Caco-2 (cell line): Measurements from ENCODE around the gene ABHD8. TPM values are rescaled to one million over a fixed set of nuclear protein-coding genes. Genes with fewer than 3 reads are reported as not detected.

ENCODE experiments used
- BruUV-seq: library from RNA; stranded (reverse); fragments of 400-500 nt; replicated peaks from 2 replicates; lab custom pipeline; 2021; lab: Mats Ljungman, UMichigan
- CTCF ChIA-PET: fragments of 300-600 bp; sonication (Branson Sonifier 250); formaldehyde crosslinking; loops from one replicate; lab custom pipeline; 2022; ENCODE audit warnings: antibody characterized with exemption; lab: Charles Lee
- POLR2A ChIA-PET: fragments of 300-600 bp; sonication (Branson Sonifier 250); formaldehyde crosslinking; loops from one replicate; lab custom pipeline; 2022; ENCODE audit warnings: antibody characterized with exemption; lab: Charles Lee
- DNase-seq, 2 experiments: peaks; one replicate each; pipeline versions ENCODE4 v3.0.0 to v3.0.0-alpha.2; 2020 to 2022
- H3K27me3 ChIP-seq: replicated peaks from 2 replicates; pipeline ENCODE4 v1.6.0; 2011; ENCODE audit warnings: low read length; ENCODE audit not compliant: control insufficient read depth, insufficient read depth
- H3K36me3 ChIP-seq: 2 replicates; pipeline ENCODE4 v1.5.1; 2011; ENCODE audit warnings: low read length; ENCODE audit not compliant: control insufficient read depth, insufficient read depth
- H3K4me1 ChIP-seq: fragments of 250-450 bp; sonication (Bioruptor Pico); 2 replicates; pipeline ENCODE4 v1.5.1; 2020; ENCODE audit warnings: mild to moderate bottlenecking
- H3K4me3 ChIP-seq: 2 replicates; pipeline ENCODE4 v1.5.1; 2011; ENCODE audit warnings: low read depth, mild to moderate bottlenecking, control low read depth, low read length
- H3K9me3 ChIP-seq: fragments of 250-450 bp; sonication (Bioruptor Pico); 2 replicates; pipeline ENCODE4 v1.5.1; 2020; ENCODE audit warnings: mild to moderate bottlenecking, moderate library complexity
- H3K27ac Mint-ChIP-seq: one replicate; pipeline ENCODE4 v1.8.0; 2022; ENCODE audit warnings: mixed read lengths; ENCODE audit not compliant: unreplicated experiment
- H3K27me3 Mint-ChIP-seq: one replicate; pipeline ENCODE4 v1.8.0; 2022; ENCODE audit warnings: mixed read lengths; ENCODE audit not compliant: insufficient read depth, unreplicated experiment
- H3K36me3 Mint-ChIP-seq: one replicate; pipeline ENCODE4 v1.8.0; 2022; ENCODE audit warnings: mild to moderate bottlenecking, mixed read lengths; ENCODE audit not compliant: insufficient read depth, unreplicated experiment
- H3K4me1 Mint-ChIP-seq: one replicate; pipeline ENCODE4 v1.8.0; 2022; ENCODE audit warnings: low read depth, mixed read lengths; ENCODE audit not compliant: unreplicated experiment
- H3K4me3 Mint-ChIP-seq: one replicate; pipeline ENCODE4 v1.8.0; 2022; ENCODE audit warnings: mild to moderate bottlenecking, moderate library complexity, mixed read lengths; ENCODE audit not compliant: unreplicated experiment
- H3K9me3 Mint-ChIP-seq: one replicate; pipeline ENCODE4 v1.8.0; 2022; ENCODE audit warnings: mixed read lengths; ENCODE audit not compliant: unreplicated experiment
- intact Hi-C: fragments of 100-400 bp; cut with micrococcal nuclease; formaldehyde crosslinking; loops from one replicate; pipeline ENCODE4 v1.10.0; 2022; ENCODE audit not compliant: unreplicated experiment
- total RNA-seq: library from RNA; stranded (reverse); gene quantifications from 2 replicates; pipeline ENCODE4 v1.2.3, GENCODE V29; 2022
- TF ChIP-seq, protein P1 (sequence below), 2 experiments: fragments of 200-600 bp in 1 of 2; IDR thresholded peaks; 1 replicate in 1 of 2; 2 replicates in 1 of 2; pipeline versions ENCODE4 v1.5.1 to v1.8.0; 2011 to 2022; ENCODE audit warnings: antibody characterized with exemption in 1 of 2, control low read depth in 1 of 2, inconsistent platforms in 1 of 2, low read depth in 1 of 2, low read length in 1 of 2, mild to moderate bottlenecking in 1 of 2, moderate library complexity in 1 of 2; ENCODE audit not compliant: insufficient read depth in 1 of 2, severe bottlenecking in 1 of 2, unreplicated experiment in 1 of 2

ABHD8 gene
- total RNA-seq, 1 experiment from 2014 or later = 11.3 TPM

DNA sequence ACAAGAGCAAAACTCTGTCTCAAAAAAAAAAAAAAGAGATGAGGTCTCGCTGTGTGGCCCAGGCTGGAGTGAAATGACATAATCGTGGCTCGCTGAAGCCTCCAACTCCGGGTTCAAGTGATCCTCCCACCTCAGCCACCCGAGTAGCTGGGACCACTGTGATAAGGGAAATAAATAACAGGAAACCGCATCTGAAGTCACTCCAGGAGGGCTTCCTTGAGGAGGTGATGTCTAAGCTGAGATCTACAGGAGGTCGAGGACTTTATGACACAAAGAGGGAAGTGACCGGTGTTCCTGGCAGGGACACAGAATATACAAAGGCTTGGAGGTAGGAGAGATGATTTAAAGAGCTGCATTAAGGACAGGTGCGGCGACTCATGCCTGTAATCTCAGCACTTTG lies 48.6 kb downstream of the ABHD8 start:
- no peaks in the 10 kb centered on the region for H3K36me3 ChIP-seq
- TF ChIP-seq, protein P1, sequence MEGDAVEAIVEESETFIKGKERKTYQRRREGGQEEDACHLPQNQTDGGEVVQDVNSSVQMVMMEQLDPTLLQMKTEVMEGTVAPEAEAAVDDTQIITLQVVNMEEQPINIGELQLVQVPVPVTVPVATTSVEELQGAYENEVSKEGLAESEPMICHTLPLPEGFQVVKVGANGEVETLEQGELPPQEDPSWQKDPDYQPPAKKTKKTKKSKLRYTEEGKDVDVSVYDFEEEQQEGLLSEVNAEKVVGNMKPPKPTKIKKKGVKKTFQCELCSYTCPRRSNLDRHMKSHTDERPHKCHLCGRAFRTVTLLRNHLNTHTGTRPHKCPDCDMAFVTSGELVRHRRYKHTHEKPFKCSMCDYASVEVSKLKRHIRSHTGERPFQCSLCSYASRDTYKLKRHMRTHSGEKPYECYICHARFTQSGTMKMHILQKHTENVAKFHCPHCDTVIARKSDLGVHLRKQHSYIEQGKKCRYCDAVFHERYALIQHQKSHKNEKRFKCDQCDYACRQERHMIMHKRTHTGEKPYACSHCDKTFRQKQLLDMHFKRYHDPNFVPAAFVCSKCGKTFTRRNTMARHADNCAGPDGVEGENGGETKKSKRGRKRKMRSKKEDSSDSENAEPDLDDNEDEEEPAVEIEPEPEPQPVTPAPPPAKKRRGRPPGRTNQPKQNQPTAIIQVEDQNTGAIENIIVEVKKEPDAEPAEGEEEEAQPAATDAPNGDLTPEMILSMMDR (IDR thresholded peaks at IDR 0.05; ENCODE audit: insufficient read depth in 1 of 2, low read depth in 1 of 2, low read length in 1 of 2, severe bottlenecking in 1 of 2, unreplicated experiment in 1 of 2) = no peak
- H3K4me3 Mint-ChIP-seq = no peak overlapping the region
- no TSS peak for BruUV-seq
- no peak overlapping the region for H3K27ac Mint-ChIP-seq
- no peaks in the 10 kb centered on the region for H3K27me3 Mint-ChIP-seq
- no peak for DNase-seq
- H3K4me1 ChIP-seq = peaks cover 13% of the 10 kb centered on the region
- no peak overlapping the region for H3K4me3 ChIP-seq
- intact Hi-C loops = no loop called here
- H3K4me1 Mint-ChIP-seq = no peaks in the 10 kb centered on the region
- CTCF ChIA-PET = interaction anchor here (0.7 to 1.1 kb wide), 3 partner anchors 8 to 204 kb away, joined by 3 to 5 read pairs (median 3); no protein-coding TSS in a partner anchor
- H3K9me3 Mint-ChIP-seq = no peaks in the 10 kb centered on the region
- H3K36me3 Mint-ChIP-seq = no peaks in the 10 kb centered on the region
- no peaks in the 10 kb centered on the region for H3K27me3 ChIP-seq
- POLR2A ChIA-PET = interaction anchor here (1.4 kb wide), 1 partner anchor 39 kb away, joined by 6 read pairs; no protein-coding TSS in a partner anchor
- H3K9me3 ChIP-seq = no peaks in the 10 kb centered on the region

DNA sequence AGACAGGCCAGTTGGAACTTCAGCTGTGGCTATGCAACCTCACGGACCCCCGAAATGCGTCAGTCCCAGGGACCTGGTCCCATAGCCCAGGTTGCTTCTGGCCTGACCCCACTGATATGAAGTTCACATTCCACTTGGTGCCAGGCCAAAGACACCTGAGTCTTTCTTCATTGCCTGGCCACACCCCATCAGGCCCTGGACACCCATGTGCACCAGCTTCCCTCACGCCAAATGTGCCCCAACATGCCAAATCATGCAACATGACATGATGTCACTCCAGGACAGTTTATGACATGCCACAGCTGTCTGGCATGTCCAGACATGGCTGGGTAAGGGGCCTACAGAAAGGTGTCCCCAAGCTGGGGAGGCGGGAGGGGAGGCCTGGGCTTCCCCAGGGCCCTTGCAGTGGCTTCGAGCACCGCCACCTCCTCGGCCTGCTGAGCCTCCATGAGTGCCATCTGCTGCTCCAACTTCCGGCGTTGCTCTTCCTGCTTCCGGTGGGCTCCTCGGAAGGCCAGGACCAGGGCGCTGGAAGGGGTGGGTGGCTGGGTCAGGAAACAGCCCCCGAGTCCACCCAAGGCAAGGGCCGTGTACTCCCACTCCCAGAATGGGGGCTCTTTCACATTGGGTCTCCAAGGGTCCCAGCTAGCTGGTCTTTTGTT lies 53.2 kb downstream of the ABHD8 start:
- POLR2A ChIA-PET = no interaction called here
- no TSS peak for BruUV-seq

DNA sequence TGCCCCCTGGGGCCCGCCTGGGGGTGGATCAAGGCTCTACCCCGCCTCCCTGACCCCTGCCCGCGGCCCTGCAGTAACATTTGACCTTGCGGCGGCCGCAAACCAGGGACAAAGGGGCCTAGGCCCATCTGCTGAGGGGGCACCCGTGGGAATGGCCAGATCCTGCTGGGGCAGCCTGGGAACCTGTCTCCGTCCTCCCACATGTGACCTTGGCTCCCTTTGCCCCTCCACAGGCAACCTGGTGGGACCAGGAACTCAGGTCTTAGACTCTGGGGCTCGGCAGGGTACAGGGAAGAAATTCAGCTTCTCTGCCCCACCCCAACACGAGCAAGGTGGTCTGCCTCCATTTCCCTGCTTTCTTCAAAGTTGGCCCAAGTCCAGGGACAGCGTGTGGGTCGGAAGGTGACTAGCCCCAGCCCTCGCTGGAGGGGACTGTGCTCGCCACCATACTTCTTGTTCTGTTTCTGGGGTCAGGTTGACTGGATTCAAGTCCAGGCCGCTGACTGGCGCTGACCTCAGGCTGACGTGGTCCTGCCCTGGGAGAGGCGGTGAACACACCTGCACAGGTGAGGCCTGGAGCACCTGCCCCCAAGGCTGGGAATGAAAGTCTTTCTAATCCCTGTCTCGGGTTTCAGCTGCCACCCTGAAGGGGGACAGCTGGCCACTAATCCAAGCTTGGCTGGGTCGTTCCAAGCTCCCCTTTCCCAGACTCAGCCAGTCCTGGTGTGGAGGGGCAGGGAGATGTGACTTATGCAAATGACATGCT lies 55.0 kb downstream of the ABHD8 start:
- intact Hi-C loops = loop anchor here (5.0 kb wide), 1 partner anchor 34 kb away; the partner anchor contains the start of gene ANKLE1
- peaks cover 33% of the 10 kb centered on the region for H3K36me3 Mint-ChIP-seq
- Histone ChIP-seq H3K4me3 (no peak overlapping the region), H3K4me1 (peaks cover 37% of the 10 kb centered on the region), H3K9me3 (no peaks in the 10 kb centered on the region), H3K36me3 (no peaks in the 10 kb centered on the region), H3K27me3 (no peaks in the 10 kb centered on the region)
- no peaks in the 10 kb centered on the region for H3K9me3 Mint-ChIP-seq
- no peaks in the 10 kb centered on the region for H3K27me3 Mint-ChIP-seq
- H3K4me3 Mint-ChIP-seq = peak overlapping the region; percentile 94
- ChIA-PET POLR2A (interaction anchor here (1.7 kb wide), 1 partner anchor 19 kb away, joined by 4 read pairs; no protein-coding TSS in a partner anchor), CTCF (no interaction called here)
- peak; percentile 66 to 81 for DNase-seq
- peaks cover 17% of the 10 kb centered on the region for H3K4me1 Mint-ChIP-seq
- H3K27ac Mint-ChIP-seq = peak overlapping the region; percentile 92
- TF ChIP-seq, protein P1 (IDR thresholded peaks at IDR 0.05; ENCODE audit: insufficient read depth in 1 of 2, low read depth in 1 of 2, low read length in 1 of 2, severe bottlenecking in 1 of 2, unreplicated experiment in 1 of 2) = no peak
- BruUV-seq = no TSS peak

More for the DNA sequence above, 53.2 kb downstream of the ABHD8 start:
- Histone ChIP-seq H3K9me3 (no peaks in the 10 kb centered on the region), H3K4me3 (no peak overlapping the region), H3K36me3 (no peaks in the 10 kb centered on the region), H3K27me3 (no peaks in the 10 kb centered on the region), H3K4me1 (peaks cover 36% of the 10 kb centered on the region)
- H3K27ac Mint-ChIP-seq = peak overlapping the region; percentile 92
- intact Hi-C loops = loop anchor here (5.0 kb wide), 1 partner anchor 32 kb away; the partner anchor contains the start of gene ANKLE1
- DNase-seq = no peak
- H3K27me3 Mint-ChIP-seq = no peaks in the 10 kb centered on the region
- TF ChIP-seq, protein P1 (IDR thresholded peaks at IDR 0.05; ENCODE audit: insufficient read depth in 1 of 2, low read depth in 1 of 2, low read length in 1 of 2, severe bottlenecking in 1 of 2, unreplicated experiment in 1 of 2) = no peak
- no peak overlapping the region for H3K4me3 Mint-ChIP-seq
- peaks cover 17% of the 10 kb centered on the region for H3K4me1 Mint-ChIP-seq
- CTCF ChIA-PET = interaction anchor here (0.9 kb wide), 1 partner anchor 24 kb away, joined by 3 read pairs; the partner anchor contains the start of gene OCEL1
- peaks cover 20% of the 10 kb centered on the region for H3K36me3 Mint-ChIP-seq
- H3K9me3 Mint-ChIP-seq = no peaks in the 10 kb centered on the region
